ENCODE results near the gene HOXC10.

HOXC10 gene

GRCh38 chr12:53999559-54000115, 14.7 kb downstream of the HOXC10 start:
- no peak for TF ChIP-seq CTCF (conservative IDR thresholded peaks at IDR 0.05; ENCODE audit: low read depth, low read length)
- no peak for DNase-seq (ENCODE audit: low read depth)
- no peak overlapping the region for H3K4me3 ChIP-seq (ENCODE audit: low read depth, low read length)

DNA sequence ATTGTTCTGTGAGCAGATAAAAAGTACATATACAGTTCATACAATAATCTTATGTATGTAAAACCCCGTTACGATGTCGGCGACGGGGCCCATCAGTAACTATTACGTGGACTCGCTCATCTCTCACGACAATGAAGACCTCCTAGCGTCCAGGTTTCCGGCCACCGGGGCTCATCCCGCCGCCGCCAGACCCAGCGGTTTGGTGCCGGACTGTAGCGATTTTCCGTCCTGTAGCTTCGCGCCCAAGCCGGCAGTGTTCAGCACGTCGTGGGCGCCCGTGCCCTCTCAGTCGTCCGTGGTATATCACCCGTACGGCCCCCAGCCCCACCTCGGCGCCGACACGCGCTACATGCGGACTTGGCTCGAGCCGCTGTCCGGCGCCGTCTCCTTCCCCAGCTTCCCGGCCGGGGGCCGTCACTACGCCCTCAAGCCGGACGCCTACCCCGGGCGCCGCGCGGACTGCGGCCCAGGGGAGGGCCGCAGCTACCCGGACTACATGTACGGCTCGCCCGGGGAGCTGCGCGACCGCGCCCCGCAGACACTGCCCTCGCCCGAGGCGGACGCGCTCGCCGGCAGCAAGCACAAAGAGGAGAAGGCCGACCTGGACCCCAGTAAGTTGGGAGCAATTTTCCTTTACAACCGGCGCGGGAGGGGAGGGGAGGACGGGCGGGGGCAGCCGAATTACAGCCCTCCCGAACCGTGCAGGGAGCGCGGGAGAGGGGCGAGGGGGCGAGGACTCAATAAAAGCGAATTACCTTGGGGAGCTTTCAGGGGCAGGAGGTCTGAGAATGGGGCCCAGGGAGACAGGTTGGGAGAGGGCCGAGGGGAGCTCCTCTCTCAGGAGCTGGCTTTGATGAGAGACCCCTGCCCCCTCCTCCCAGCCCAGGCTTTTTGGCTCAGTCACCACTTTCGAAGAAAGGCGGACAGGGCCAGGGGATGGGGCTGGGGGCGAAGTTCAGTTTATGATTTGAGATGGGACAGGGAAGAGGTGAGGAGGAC, 15.5 kb downstream of the HOXC10 start, which contains the start of gene HOXC9:
HOXC9 (plus strand) TSS at position 46 of the 999 bp plus-strand sequence; CDS start at position 74, 28 bp downstream.
- TF ChIP-seq CTCF (conservative IDR thresholded peaks at IDR 0.05; ENCODE audit: low read depth, low read length), result no peak
- H3K4me3 ChIP-seq (ENCODE audit: low read depth, low read length), result no peak within 1 kb of the TSS
- no peak for DNase-seq (ENCODE audit: low read depth)

GRCh38 chr12:54001283-54002187, 16.6 kb downstream of the HOXC10 start:
- no peak for TF ChIP-seq CTCF (conservative IDR thresholded peaks at IDR 0.05; ENCODE audit: low read depth, low read length)
- no peak overlapping the region for H3K4me3 ChIP-seq (ENCODE audit: low read depth, low read length)
- DNase-seq (ENCODE audit: low read depth), result no peak

GRCh38 chr12:54002278-54002914, 17.4 kb downstream of the HOXC10 start:
- no peak for TF ChIP-seq CTCF (conservative IDR thresholded peaks at IDR 0.05; ENCODE audit: low read depth, low read length)
- no peak for DNase-seq (ENCODE audit: low read depth)
- no peak overlapping the region for H3K4me3 ChIP-seq (ENCODE audit: low read depth, low read length)

GRCh38 chr12:54002915-54003389, 18.0 kb downstream of the HOXC10 start:
- no peak for TF ChIP-seq CTCF (conservative IDR thresholded peaks at IDR 0.05; ENCODE audit: low read depth, low read length)
- H3K4me3 ChIP-seq (ENCODE audit: low read depth, low read length), result no peak overlapping the region
- DNase-seq (ENCODE audit: low read depth), result no peak

GRCh38 chr12:54003625-54004024, 18.7 kb downstream of the HOXC10 start:
- no peak for TF ChIP-seq CTCF (conservative IDR thresholded peaks at IDR 0.05; ENCODE audit: low read depth, low read length)
- H3K4me3 ChIP-seq (ENCODE audit: low read depth, low read length), result no peak overlapping the region
- DNase-seq (ENCODE audit: low read depth), result no peak
